Measurements from ENCODE around the gene C10orf120.

GRCh38 chr10:122699796-122700455 lies at the start of gene C10orf120:
- TF ChIP-seq CTCF (IDR thresholded peaks at IDR 0.05) (no peak), POLR2AphosphoS5 (IDR thresholded peaks at IDR 0.05) (no peak)
